GM12891 (cell line): ENCODE data around the gene MMP23B.

Source experiments
- DNase-seq: peaks from one replicate; pipeline ENCODE4 v3.0.0; 2011; ENCODE audit warnings: low spot score; ENCODE audit not compliant: insufficient read length
- FAIRE-seq: peaks from 2 replicates; lab custom pipeline; 2011; peaks lifted over from hg19 to GRCh38; lab: Jason Lieb, UNC
- PAX5 ChIP-seq: IDR thresholded peaks from 2 replicates; pipeline ENCODE4 v1.6.1; 2011; ENCODE audit warnings: low read length, moderate library complexity, mild to moderate bottlenecking; ENCODE audit not compliant: insufficient read depth, severe bottlenecking
- POLR2A ChIP-seq: IDR thresholded peaks from 2 replicates; pipeline ENCODE4 v1.6.1; 2011; ENCODE audit warnings: low read depth, low read length, control low read depth
- POLR2AphosphoS5 ChIP-seq: IDR thresholded peaks from 2 replicates; pipeline ENCODE4 v1.6.1; 2011; ENCODE audit warnings: low read depth, low read length, control low read depth
- POU2F2 ChIP-seq: IDR thresholded peaks from 2 replicates; pipeline ENCODE4 v1.6.1; 2011; ENCODE audit warnings: low read depth, mild to moderate bottlenecking, control low read depth, low read length, moderate library complexity
- SPI1 ChIP-seq: IDR thresholded peaks from 2 replicates; pipeline ENCODE4 v1.6.1; 2011; ENCODE audit warnings: low read depth, low read length, control low read depth
- TAF1 ChIP-seq: IDR thresholded peaks from 2 replicates; pipeline ENCODE4 v1.6.1; 2011; ENCODE audit warnings: low read depth, low read length, control low read depth

MMP23B gene

GRCh38 chr1:1614204-1614953 is 17.6 kb upstream of the MMP23B start:
- FAIRE-seq (peak; percentile 51), DNase-seq (no peak)
- TF ChIP-seq TAF1 (no peak), PAX5 (no peak), POLR2AphosphoS5 (no peak), POU2F2 (no peak), SPI1 (no peak), POLR2A (no peak)

GRCh38 chr1:1614954-1615255 is 17.1 kb upstream of the MMP23B start:
- DNase-seq (no peak), FAIRE-seq (no peak)

GRCh38 chr1:1615256-1616044 is 16.5 kb upstream of the MMP23B start, which contains the start of gene MIB2:
Gene MIB2 (plus strand): TSS chr1:1615500. CDS start chr1:1623453, 7,953 bp downstream.
- DNase-seq, result peak; percentile 100
- peak; percentile 100 for FAIRE-seq
- TF ChIP-seq POU2F2 (no peak), TAF1 (peak; percentile 40; the same call in 1 of the 2 replicates), SPI1 (no peak), POLR2A (peak; percentile 67), POLR2AphosphoS5 (peak; percentile 83)

More at GRCh38 chr1:1614954-1615255, 17.1 kb upstream of the MMP23B start:
- no peak for TF ChIP-seq POLR2AphosphoS5
- TF ChIP-seq PAX5, result no peak
- TF ChIP-seq POU2F2, result no peak
- TF ChIP-seq POLR2A, result no peak
- no peak; the same call in 1 of the 2 replicates for TF ChIP-seq TAF1
- no peak for TF ChIP-seq SPI1

GRCh38 chr1:1616045-1616790 is 15.8 kb upstream of the MMP23B start:
- TF ChIP-seq PAX5, result no peak
- no peak for TF ChIP-seq POLR2AphosphoS5
- TF ChIP-seq POU2F2, result no peak
- no peak for TF ChIP-seq SPI1
- no peak for TF ChIP-seq TAF1
- no peak for TF ChIP-seq POLR2A
- peak; percentile 58 for FAIRE-seq
- DNase-seq, result peak; percentile 72

- no peak for TF ChIP-seq SPI1
- no peak for TF ChIP-seq POLR2AphosphoS5
- no peak for TF ChIP-seq POU2F2
- no peak for TF ChIP-seq PAX5
- TF ChIP-seq POLR2A, result no peak
- TF ChIP-seq TAF1, result no peak
- DNase-seq, result no peak
- FAIRE-seq, result no peak
These were observed 15.1 kb upstream of the MMP23B start for GRCh38 chr1:1616838-1617237.

- DNase-seq, result no peak
- no peak for TF ChIP-seq POLR2A
- no peak for TF ChIP-seq POU2F2
- TF ChIP-seq SPI1, result no peak
- no peak for TF ChIP-seq TAF1
- no peak for TF ChIP-seq PAX5
- TF ChIP-seq POLR2AphosphoS5, result no peak
- FAIRE-seq, result no peak
These were observed 14.5 kb upstream of the MMP23B start for GRCh38 chr1:1617516-1617915.

- DNase-seq (no peak), FAIRE-seq (no peak)
- TF ChIP-seq POLR2A (no peak), PAX5 (no peak), POU2F2 (no peak), TAF1 (no peak), POLR2AphosphoS5 (no peak), SPI1 (no peak)
These were observed 14.0 kb upstream of the MMP23B start for GRCh38 chr1:1617925-1618324.

GRCh38 chr1:1618396-1619068 is 13.4 kb upstream of the MMP23B start:
- FAIRE-seq (no peak), DNase-seq (no peak)
- TF ChIP-seq TAF1, result no peak
- no peak for TF ChIP-seq POU2F2
- no peak for TF ChIP-seq SPI1
- TF ChIP-seq POLR2A, result no peak
- no peak for TF ChIP-seq POLR2AphosphoS5
- no peak for TF ChIP-seq PAX5
